Left hindlimb (tissue), 1 donor: ENCODE data around the gene OASL.

Source experiments
- DNase-seq: peaks from one replicate; pipeline ENCODE4 v3.0.0-alpha.2; 2018

The OASL gene

GRCh38 chr12:121010860-121011259, 28.2 kb downstream of the OASL start:
- DNase-seq, result no peak

- no peak for DNase-seq
Measured at GRCh38 chr12:121009741-121010140, 29.3 kb downstream of the OASL start.

DNA sequence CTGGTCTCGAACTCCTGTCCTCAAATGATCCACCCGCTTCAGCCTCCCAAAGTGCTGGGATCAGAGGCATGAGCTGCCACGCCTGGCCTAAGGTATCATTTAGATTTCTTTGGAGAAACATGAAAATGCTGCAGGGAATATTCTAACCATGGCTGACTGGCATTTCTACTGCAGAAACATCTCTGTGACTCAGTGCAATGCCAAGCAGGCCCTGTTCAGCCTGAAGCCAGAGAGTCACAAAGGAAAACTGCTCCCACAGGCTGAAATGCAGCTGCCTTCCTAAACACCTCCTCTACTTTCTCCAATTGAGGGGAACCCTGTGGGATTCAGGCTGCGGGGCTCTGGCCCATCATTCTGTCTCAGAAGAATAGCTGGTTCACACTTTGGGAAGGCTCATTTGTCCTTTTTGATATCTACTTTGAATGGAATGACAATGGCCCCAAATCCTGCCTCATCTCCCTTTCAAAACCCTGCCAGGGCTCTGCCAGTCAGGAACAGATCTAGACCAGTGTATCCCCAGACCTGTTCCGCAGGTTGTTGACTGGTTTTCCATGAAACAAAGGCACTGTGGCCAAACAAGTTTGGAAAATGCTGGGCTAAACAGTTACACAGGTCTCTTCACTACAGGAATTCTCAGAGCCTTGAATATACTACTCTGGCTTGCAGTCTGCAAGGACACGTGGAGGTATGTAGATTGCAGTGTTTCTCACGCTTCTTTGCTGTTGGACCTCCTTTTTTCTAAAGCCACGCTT, 30.5 kb downstream of the OASL start:
- no peak for DNase-seq

DNA sequence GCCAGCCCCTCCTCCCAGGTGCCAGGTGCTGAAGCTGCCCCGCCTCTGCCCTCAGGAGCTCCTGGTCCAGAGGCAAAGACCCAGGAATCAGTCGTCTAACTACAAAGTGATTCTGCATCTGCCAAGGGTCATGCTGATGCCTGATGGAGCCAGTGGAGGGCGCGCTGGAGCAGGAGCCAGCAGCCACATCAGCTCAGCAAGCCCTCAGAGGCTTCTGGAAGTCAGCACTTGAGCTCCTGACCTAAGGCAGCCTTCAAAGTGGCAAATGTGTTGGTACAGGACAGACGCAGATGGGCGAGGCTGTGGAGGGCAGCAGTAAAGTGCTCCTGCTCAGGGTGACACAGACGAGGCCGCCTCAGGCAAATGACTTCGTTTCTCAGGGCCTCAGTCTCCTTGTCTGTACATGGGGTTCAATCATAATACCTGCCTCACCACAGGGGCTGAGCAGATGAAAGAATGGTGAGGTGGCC, 33.7 kb downstream of the OASL start:
- DNase-seq, result no peak

DNA sequence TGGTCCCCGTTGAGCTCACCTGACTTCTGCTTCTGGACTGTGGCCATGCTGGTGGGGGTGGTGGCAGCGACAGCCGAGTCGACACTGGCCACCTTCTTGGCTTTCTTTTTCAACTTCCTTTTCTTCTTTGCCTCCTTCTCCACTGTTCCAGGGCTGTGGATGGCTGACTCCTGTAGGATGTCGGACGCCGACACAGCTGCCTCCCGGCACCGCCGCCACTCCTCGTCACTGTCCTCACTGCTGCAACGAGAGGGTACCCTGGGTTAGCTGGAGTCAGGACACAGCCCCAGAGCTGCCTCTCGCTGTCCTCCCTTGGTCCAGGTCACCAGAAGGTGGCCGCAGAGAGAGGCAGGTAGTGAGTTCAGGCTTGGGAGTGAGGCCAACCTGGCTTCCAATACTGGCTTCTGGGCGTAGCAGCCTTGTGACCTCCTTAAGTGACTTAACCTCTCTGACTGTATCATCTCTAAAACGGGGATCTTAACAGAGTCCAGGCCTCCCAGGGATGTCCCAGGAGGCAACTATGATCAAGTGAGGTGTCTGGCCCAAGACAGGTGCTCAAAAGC, 34.7 kb downstream of the OASL start:
- DNase-seq, result no peak

- no peak for DNase-seq
Measured at GRCh38 chr12:121003650-121004049, 35.4 kb downstream of the OASL start.

GRCh38 chr12:121001841-121002483, 37.1 kb downstream of the OASL start:
- no peak for DNase-seq

GRCh38 chr12:121001060-121001459, 38.0 kb downstream of the OASL start:
- DNase-seq, result no peak

GRCh38 chr12:121000530-121000929, 38.5 kb downstream of the OASL start:
- no peak for DNase-seq

DNA sequence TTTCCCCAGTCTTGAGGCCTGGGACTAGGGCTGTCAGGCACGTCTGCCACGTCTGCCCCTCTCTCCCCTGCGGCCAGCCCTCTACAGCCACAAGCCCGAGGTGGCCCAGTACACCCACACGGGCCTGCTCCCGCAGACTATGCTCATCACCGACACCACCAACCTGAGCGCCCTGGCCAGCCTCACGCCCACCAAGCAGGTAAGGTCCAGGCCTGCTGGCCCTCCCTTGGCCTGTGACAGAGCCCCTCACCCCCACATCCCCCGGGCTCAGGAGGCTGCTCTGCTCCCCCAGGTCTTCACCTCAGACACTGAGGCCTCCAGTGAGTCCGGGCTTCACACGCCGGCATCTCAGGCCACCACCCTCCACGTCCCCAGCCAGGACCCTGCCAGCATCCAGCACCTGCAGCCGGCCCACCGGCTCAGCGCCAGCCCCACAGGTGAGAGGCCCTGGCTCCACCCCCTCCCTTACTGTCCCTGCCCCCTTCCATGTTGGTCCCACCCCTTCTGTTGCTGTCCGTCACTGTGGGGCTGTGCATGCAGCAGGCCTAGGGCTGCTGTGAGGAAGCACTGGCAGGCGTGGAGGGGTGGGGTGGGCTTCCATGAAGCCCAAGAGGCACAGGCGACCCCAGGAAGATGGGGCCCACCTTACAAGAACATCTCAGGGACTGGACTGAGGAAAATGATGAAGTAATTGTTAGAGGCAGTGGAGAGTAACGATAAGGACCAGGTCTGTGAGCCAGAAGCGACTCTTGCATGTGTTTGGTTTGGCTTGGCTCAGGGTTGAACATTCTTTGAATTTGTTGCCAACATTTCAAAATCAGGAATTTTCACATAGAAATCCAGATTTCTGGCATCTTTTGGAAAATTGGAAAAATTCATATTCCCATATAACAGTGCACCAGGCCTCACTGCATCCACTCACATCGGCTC, 39.6 kb downstream of the OASL start:
- DNase-seq, result no peak

GRCh38 chr12:120998435-120998834, 40.6 kb downstream of the OASL start:
- no peak for DNase-seq

DNA sequence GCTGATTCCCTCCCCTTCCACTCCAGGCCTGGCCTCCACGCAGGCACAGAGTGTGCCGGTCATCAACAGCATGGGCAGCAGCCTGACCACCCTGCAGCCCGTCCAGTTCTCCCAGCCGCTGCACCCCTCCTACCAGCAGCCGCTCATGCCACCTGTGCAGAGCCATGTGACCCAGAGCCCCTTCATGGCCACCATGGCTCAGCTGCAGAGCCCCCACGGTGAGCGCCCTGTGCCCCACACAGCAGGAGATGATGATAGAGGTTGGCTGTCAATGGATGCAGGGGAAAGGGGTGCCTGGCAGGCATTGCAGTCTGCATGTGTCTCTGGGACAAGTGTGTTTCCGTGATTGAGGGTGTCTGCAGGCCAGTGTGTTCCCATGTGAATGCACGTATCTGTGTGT, 41.6 kb downstream of the OASL start:
- DNase-seq, result no peak

DNA sequence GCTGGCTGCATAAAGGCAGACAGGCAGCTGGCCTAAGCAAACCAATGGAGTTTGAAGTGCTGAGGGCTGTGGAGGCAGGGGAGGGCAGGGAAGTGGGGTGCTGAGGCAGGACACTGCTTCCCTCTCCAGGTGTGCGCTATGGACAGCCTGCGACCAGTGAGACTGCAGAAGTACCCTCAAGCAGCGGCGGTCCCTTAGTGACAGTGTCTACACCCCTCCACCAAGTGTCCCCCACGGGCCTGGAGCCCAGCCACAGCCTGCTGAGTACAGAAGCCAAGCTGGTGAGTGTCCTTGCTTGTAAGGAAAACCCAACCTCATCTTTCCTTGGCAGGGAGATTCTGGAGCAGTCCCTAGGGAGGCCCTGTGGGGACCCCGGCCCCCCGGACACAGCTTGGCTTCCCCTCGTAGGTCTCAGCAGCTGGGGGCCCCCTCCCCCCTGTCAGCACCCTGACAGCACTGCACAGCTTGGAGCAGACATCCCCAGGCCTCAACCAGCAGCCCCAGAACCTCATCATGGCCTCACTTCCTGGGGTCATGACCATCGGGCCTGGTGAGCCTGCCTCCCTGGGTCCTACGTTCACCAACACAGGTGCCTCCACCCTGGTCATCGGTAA, 42.8 kb downstream of the OASL start:
- no peak for DNase-seq

- no peak for DNase-seq
Measured at GRCh38 chr12:120994589-120995337, 44.3 kb downstream of the OASL start.

DNA sequence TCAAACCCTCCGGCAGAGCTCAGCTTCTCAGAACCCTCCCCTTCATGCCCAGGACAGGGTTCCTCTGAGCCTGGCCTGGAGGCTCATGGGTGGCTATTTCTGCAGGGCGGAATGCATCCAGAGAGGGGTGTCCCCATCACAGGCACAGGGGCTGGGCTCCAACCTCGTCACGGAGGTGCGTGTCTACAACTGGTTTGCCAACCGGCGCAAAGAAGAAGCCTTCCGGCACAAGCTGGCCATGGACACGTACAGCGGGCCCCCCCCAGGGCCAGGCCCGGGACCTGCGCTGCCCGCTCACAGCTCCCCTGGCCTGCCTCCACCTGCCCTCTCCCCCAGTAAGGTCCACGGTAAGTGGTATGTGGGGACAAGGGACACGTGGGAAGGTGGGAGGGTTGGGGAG, 45.0 kb downstream of the OASL start:
- no peak for DNase-seq

GRCh38 chr12:120993496-120993895, 45.5 kb downstream of the OASL start:
- no peak for DNase-seq

DNA sequence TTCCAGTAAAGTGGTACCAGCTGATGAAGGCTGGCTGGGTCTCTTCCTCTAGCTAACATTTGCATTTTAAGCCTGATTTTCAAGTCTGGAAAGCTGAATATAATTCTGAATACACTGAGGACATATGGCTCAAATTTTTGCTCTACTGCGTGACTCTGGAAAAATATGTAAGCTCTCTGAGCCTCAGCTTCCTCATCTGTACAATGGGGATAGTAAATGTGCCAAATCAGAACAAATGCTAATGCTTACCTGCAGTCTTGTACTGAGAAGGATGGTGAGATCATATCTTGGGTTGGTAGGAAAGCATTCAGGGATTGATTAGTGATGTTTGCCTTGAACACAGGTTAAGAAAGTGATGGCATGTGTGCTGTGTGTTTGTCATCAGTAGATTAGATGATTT, 46.1 kb downstream of the OASL start:
- DNase-seq, result no peak

- no peak for DNase-seq
Measured at GRCh38 chr12:120991965-120992364, 47.1 kb downstream of the OASL start.

DNA sequence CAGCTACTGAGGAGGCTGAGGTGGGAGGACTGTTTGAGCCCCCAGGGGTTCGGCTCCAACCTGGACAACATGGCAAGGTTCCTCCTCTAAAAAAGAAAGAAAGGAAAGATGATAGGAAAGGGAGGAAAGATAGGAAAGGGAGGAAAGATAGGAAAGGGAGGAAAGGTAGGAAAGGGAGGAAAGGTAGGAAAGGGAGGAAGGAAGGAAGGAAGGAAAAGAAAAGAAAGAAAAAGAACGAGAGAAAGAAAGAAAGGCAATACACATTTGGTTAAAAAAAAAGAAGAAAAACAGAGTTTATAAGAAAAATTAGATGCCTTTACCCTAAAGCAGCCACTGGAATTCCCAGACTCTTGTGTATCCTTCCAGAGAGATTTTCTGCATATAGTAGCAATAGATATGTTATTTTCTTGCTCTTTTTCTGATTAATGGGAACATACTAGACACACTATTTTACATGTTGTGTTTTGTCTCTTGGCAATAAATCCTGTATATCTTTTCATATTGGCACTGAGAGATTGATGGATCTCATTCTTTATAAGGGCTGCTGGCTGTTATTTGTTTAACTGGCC, 48.5 kb downstream of the OASL start:
- DNase-seq, result no peak

GRCh38 chr12:120989687-120990086, 49.4 kb downstream of the OASL start:
- no peak for DNase-seq

DNA sequence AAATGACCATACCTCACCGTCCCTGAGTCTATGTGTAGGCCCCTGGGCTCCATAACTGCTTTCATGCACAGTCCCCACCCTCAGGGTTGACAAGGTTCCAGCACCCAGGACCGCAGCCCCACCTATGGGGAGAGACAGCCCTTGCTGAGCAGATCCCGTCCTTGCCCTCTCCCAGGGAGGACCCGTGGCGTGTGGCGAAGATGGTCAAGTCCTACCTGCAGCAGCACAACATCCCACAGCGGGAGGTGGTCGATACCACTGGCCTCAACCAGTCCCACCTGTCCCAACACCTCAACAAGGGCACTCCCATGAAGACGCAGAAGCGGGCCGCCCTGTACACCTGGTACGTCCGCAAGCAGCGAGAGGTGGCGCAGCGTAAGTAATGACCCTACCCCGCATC, 50.4 kb downstream of the OASL start:
- DNase-seq, result no peak

GRCh38 chr12:120988234-120988633, 50.8 kb downstream of the OASL start:
- DNase-seq, result no peak
